ENCODE measurements around the gene PLD1.

DNA sequence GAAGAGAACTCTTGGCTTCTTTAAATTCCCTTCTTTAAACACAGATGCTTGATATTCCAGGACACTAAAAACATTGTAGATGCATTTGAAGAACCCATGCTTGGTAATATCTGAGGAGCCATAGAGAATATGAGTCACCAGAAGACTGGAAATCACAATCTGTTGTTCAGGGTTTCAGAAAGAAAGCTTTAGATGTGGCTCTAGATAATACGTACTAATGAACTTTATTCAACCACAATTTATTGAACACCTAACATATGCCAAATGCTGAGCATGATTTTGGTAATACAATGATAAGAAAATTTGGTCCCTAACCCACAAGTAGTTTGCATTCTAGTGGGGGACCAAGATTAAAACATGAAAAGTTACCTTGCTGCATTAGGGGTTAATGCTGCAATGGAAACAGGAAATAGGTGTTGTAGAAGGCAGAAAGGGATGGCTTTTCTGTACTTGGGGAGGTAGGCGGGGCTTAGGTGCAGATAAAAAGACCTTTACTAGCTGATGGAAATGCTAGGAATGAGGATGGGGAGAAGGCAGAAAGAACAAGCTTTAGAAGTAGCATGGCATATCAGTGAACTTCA is 11.6 kb upstream of the PLD1 start:
- TF ChIP-seq EP300 (IDR thresholded peaks at IDR 0.05; ENCODE audit: low read depth), result no peak
- TF ChIP-seq, protein P1, sequence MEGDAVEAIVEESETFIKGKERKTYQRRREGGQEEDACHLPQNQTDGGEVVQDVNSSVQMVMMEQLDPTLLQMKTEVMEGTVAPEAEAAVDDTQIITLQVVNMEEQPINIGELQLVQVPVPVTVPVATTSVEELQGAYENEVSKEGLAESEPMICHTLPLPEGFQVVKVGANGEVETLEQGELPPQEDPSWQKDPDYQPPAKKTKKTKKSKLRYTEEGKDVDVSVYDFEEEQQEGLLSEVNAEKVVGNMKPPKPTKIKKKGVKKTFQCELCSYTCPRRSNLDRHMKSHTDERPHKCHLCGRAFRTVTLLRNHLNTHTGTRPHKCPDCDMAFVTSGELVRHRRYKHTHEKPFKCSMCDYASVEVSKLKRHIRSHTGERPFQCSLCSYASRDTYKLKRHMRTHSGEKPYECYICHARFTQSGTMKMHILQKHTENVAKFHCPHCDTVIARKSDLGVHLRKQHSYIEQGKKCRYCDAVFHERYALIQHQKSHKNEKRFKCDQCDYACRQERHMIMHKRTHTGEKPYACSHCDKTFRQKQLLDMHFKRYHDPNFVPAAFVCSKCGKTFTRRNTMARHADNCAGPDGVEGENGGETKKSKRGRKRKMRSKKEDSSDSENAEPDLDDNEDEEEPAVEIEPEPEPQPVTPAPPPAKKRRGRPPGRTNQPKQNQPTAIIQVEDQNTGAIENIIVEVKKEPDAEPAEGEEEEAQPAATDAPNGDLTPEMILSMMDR (IDR thresholded peaks at IDR 0.05), result no peak
- no peak for TF ChIP-seq POLR2A (IDR thresholded peaks at IDR 0.05)

Measured in transverse colon (tissue), 3 donors.